Right lobe of liver (tissue), 6 donors: ENCODE results near the gene ASB7. TPM values are rescaled to one million over a fixed set of nuclear protein-coding genes. Genes with fewer than 3 reads are reported as not detected.

Experiments
- ATAC-seq, 4 donors: fragments of 200-7000 bp; cut with Tn5 transposase; one replicate each; pipeline ENCODE4 v1.9.1; 2020; ENCODE audit warnings: mild to moderate bottlenecking in 4 of 4, moderate library complexity in 4 of 4
- DNase-seq, 3 donors: peaks; one replicate each; pipeline ENCODE4 v3.0.0-alpha.2; 2020
- H3K27ac ChIP-seq, 3 donors: fragments of 200-600 bp; one replicate each; pipeline ENCODE4 v1.8.0; 2022
- H3K27me3 ChIP-seq, 2 donors: fragments of 200-600 bp; one replicate each; pipeline ENCODE4 v1.8.0; 2022
- H3K36me3 ChIP-seq, 4 donors: fragments of 200-600 bp; sonication (generic) in 1 of 4; one replicate each; pipeline versions ENCODE4 v1.5.1 to v1.8.0; 2017 to 2022; ENCODE audit warnings: control low read depth in 1 of 4
- H3K4me1 ChIP-seq, 4 donors: fragments of 200-600 bp; sonication (generic) in 1 of 4; one replicate each; pipeline versions ENCODE4 v1.5.1 to v1.8.0; 2017 to 2022; ENCODE audit warnings: control low read depth in 1 of 4
- H3K4me3 ChIP-seq, 3 donors: fragments of 200-600 bp; one replicate each; pipeline ENCODE4 v1.8.0; 2022
- H3K9me3 ChIP-seq, 4 donors: fragments of 200-600 bp; sonication (generic) in 1 of 4; one replicate each; pipeline versions ENCODE4 v1.5.1 to v1.8.0; 2017 to 2022; ENCODE audit warnings: control low read depth in 1 of 4
- POLR2A ChIP-seq: fragments of 450-650 bp; IDR thresholded peaks from one replicate; pipeline ENCODE4 v1.6.1; 2017; ENCODE audit warnings: antibody characterized with exemption, mild to moderate bottlenecking
- WGBS: methylation state at CpG from one replicate; pipeline ENCODE4 v1.1.6; 2018; ENCODE audit warnings: low coverage, low lambda C conversion rate; ENCODE audit not compliant: insufficient coverage; ENCODE audit errors: missing lambda C conversion rate; 5-methylcytosine and 5-hydroxymethylcytosine counted together
- intact Hi-C, 2 donors: fragments of 100-400 bp; cut with DNase I; formaldehyde crosslinking; loops; one replicate each; pipeline versions ENCODE4 v1.11.2 to v1.14.1; 2022
- total RNA-seq, 6 experiments: library from RNA; depleted of rRNA in 2 of 6; stranded (reverse); fragments of >200 nt in 2 of 6; fragmentation: NEBNext Ultra II Directional in 3 of 6; extraction: Animal tissue kit (Norgen Biotek cat#: 25700) in 3 of 6; gene quantifications; one replicate each; pipeline versions ENCODE4 v1.1.0 to v1.2.4, GENCODE V29; 2016 to 2023
- TF ChIP-seq, protein P1 (sequence below), 4 donors: fragments of 200-600 bp in 3 of 4; fragments of 450-650 bp in 1 of 4; IDR thresholded peaks; one replicate each; pipeline versions ENCODE4 v1.5.1 to v1.8.0; 2016 to 2022; ENCODE audit warnings: antibody characterized with exemption in 4 of 4, mild to moderate bottlenecking in 2 of 4
- donor health status: DM: no; HTN: yes; CAD: no.
- donor health status: DM: no; HTN: no; CAD: no.
- donor health status: DM: no; HTN: no; CAD: no.
- donor health status: DM: no; HTN: yes; CAD: no.
- donor health status: DM: no; HTN: yes; CAD: no.

The ASB7 gene
- total RNA-seq, 6 experiments from 2014 or later: 5.4 to 7.9 (median 7.2) TPM

DNA sequence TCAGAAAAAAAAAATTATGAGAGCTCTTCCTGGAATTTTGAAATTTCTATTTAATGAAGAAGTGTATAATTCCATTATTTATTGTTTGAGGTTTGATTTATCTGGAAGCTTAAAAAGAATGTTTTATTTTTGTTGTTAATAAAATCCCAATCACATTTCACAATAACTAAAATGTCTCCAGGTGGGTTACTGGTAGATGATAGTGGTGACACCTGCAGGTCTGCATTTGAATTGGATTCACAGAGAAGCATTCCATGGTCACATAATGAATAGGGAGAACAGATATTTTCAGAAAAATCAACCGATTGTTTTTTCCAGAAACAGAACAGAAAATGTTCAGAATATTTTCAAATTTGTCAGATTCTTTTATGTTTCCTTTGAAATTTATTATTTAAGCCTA is 48.3 kb downstream of the ASB7 start:
- intact Hi-C loops: loop anchor here in 1 of 2 donors (10.0 kb wide), 1 partner anchor 134 kb away; no protein-coding TSS in a partner anchor
- Histone ChIP-seq H3K27me3 (no peaks in the 10 kb centered on the region), H3K4me3 (no peak overlapping the region), H3K9me3 (no peaks in the 10 kb centered on the region), H3K4me1 (no peaks in the 10 kb centered on the region), H3K27ac (no peak overlapping the region), H3K36me3 (peaks cover 0 to 16% (median 0%) of the 10 kb centered on the region in 4 donors)
- WGBS: 71% methylated on average over 1 of the region's 1 CpG
- ATAC-seq (peak in 1 of 4 donors; percentile 56), DNase-seq (no peak)
- TF ChIP-seq, protein P1, sequence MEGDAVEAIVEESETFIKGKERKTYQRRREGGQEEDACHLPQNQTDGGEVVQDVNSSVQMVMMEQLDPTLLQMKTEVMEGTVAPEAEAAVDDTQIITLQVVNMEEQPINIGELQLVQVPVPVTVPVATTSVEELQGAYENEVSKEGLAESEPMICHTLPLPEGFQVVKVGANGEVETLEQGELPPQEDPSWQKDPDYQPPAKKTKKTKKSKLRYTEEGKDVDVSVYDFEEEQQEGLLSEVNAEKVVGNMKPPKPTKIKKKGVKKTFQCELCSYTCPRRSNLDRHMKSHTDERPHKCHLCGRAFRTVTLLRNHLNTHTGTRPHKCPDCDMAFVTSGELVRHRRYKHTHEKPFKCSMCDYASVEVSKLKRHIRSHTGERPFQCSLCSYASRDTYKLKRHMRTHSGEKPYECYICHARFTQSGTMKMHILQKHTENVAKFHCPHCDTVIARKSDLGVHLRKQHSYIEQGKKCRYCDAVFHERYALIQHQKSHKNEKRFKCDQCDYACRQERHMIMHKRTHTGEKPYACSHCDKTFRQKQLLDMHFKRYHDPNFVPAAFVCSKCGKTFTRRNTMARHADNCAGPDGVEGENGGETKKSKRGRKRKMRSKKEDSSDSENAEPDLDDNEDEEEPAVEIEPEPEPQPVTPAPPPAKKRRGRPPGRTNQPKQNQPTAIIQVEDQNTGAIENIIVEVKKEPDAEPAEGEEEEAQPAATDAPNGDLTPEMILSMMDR (IDR thresholded peaks at IDR 0.05): peak in 3 of 4 donors; percentile 29 to 36 (median 33)
- TF ChIP-seq POLR2A: no peak

DNA sequence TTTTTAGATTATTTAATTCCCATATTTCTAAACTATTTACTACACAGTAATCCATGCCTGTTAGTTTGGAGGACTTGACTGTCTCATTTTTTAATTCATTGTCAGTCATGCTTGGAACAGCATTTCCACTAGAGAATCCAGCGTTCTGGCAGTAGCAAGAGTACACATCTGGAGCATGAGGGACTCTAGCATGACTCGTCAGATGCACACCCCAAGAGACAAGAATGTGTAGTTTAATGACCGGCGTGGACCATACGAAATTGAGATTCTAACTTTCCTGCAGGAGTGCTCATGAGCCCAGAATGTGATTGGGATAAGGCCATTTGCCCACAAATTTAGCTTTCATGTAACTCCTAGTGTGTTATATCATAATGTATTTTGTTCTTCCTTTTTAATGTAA is 48.9 kb downstream of the ASB7 start:
- Histone ChIP-seq H3K27ac (no peak overlapping the region), H3K4me1 (no peaks in the 10 kb centered on the region), H3K9me3 (no peaks in the 10 kb centered on the region), H3K36me3 (peaks cover 0 to 16% (median 0%) of the 10 kb centered on the region in 4 donors), H3K27me3 (no peaks in the 10 kb centered on the region), H3K4me3 (no peak overlapping the region)
- ATAC-seq (no peak), DNase-seq (no peak)
- TF ChIP-seq, protein P1 (IDR thresholded peaks at IDR 0.05): no peak
- TF ChIP-seq POLR2A: no peak
- 85% methylated on average over 5 of the region's 5 CpGs for WGBS
- intact Hi-C loops: loop anchor here in 1 of 2 donors (10.0 kb wide), 1 partner anchor 134 kb away; no protein-coding TSS in a partner anchor

- Histone ChIP-seq H3K9me3 (no peaks in the 10 kb centered on the region), H3K36me3 (peaks cover 0 to 16% (median 0%) of the 10 kb centered on the region in 4 donors), H3K27me3 (no peaks in the 10 kb centered on the region), H3K4me3 (no peak overlapping the region), H3K4me1 (no peaks in the 10 kb centered on the region), H3K27ac (no peak overlapping the region)
- no peak for DNase-seq
- 80% methylated on average over 2 of the region's 2 CpGs for WGBS
- no peak for TF ChIP-seq POLR2A
- TF ChIP-seq, protein P1 (IDR thresholded peaks at IDR 0.05): no peak
- no peak for ATAC-seq
- intact Hi-C loops: loop anchor here in 1 of 2 donors (10.0 kb wide), 1 partner anchor 133 kb away; no protein-coding TSS in a partner anchor
Measured at GRCh38 chr15:100652116-100652515, 49.7 kb downstream of the ASB7 start.

DNA sequence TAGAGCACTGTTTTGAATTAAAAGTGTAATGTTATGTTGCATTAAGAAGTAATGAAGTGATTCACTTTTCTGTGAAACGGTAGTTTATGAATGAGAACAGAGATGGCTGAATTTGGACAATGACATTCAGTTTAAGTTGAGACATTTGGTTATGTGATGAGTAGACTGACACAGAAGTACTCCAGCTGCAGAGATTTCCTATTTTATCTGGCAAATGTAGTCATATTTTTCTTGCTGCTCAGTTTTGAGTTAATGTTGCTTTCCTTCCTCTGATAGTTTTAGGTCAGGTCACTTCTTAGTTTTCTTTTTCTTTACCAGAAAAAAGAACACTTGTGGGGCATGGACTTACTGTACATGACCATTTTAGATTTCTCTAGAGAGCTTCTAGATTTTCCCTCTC is 51.2 kb downstream of the ASB7 start:
- no peak for TF ChIP-seq POLR2A
- TF ChIP-seq, protein P1 (IDR thresholded peaks at IDR 0.05): no peak
- 76% methylated on average over 1 of the region's 1 CpG for WGBS

More for the DNA sequence above, 51.2 kb downstream of the ASB7 start:
- H3K27ac ChIP-seq: no peak overlapping the region
- H3K27me3 ChIP-seq: no peaks in the 10 kb centered on the region
- H3K9me3 ChIP-seq: no peaks in the 10 kb centered on the region
- H3K36me3 ChIP-seq: peaks cover 0 to 8% (median 0%) of the 10 kb centered on the region in 4 donors
- no peak for DNase-seq
- intact Hi-C loops: loop anchor here in 1 of 2 donors (10.0 kb wide), 1 partner anchor 131 kb away; no protein-coding TSS in a partner anchor
- peak in 1 of 4 donors; percentile 29 for ATAC-seq
- no peak overlapping the region for H3K4me3 ChIP-seq
- no peaks in the 10 kb centered on the region for H3K4me1 ChIP-seq
